Subcutaneous abdominal adipose tissue (tissue), 5 donors: ENCODE data around the gene TSPAN4.
A peak's percentile ranks its signal among the peaks of the same experiment; 100 is the strongest.

Experiments used
- H3K27ac ChIP-seq: one replicate; pipeline ENCODE4 v1.7.0; 2013; ENCODE audit warnings: low read depth, mild to moderate bottlenecking, inconsistent platforms, low read length, moderate library complexity
- H3K27me3 ChIP-seq, 5 donors: one replicate each; pipeline ENCODE4 v1.7.0; 2013; ENCODE audit warnings: low read length in 5 of 5, inconsistent platforms in 1 of 5; ENCODE audit not compliant: control insufficient read depth in 5 of 5, insufficient read depth in 4 of 5
- H3K36me3 ChIP-seq, 5 donors: one replicate each; pipeline ENCODE4 v1.7.0; 2013; ENCODE audit warnings: low read length in 5 of 5; ENCODE audit not compliant: control insufficient read depth in 5 of 5, insufficient read depth in 5 of 5
- H3K4me1 ChIP-seq, 5 donors: one replicate each; pipeline ENCODE4 v1.7.0; 2013; ENCODE audit warnings: low read length in 5 of 5, mild to moderate bottlenecking in 3 of 5, moderate library complexity in 1 of 5; ENCODE audit not compliant: control insufficient read depth in 5 of 5, insufficient read depth in 5 of 5
- H3K4me3 ChIP-seq, 5 donors: one replicate each; pipeline ENCODE4 v1.7.0; 2013; ENCODE audit warnings: low read length in 5 of 5, low read depth in 1 of 5
- H3K9ac ChIP-seq, 5 donors: one replicate each; pipeline ENCODE4 v1.7.0; 2013; ENCODE audit warnings: low read length in 5 of 5, mild to moderate bottlenecking in 4 of 5, moderate library complexity in 3 of 5
- H3K9me3 ChIP-seq, 5 donors: one replicate each; pipeline ENCODE4 v1.7.0; 2013; ENCODE audit warnings: low read length in 5 of 5; ENCODE audit not compliant: control insufficient read depth in 5 of 5
- donor health status: healthy.
- donor health status: healthy.
- donor health status: healthy.
- donor health status: healthy.
- donor health status: healthy.

Gene TSPAN4

DNA sequence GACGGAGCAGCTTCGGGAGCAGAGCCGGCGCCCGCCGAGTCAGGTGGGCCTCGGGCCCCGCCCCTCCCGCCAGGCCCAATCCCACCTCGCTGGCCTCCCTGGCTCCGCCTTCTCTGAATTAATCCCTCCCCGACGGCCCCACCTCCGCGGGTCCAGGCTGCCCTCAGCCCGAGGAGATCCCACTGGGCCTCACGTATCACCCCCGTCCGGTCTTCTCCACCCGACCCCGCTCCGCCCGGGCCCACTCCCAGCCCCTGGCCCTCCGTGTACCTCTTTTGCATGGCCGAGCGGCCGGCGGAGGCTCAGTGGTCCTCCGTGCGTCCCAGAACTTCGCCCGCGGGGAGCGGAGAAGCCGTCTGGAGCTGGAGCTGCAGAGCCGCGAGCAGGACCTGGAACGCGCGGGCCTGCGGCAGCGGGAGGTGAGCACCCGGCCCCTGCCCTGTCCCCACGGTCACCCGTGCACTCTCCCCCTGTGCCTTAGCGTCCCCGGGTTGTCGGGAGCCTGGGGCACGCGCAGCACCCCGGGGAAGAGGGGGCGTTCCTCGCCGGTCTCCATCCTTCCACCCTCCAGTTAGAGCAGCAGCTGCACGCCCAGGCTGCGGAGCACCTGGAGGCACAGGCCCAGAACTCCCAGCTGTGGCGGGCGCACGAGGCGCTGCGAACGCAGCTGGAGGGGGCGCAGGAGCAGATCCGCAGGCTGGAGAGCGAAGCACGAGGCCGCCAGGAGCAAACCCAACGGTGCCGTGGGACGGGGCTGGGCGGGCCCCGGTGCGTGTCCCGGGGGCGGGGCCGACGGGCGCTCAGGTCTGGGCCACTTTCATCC lies 12.1 kb upstream of the TSPAN4 start:
- Histone ChIP-seq H3K27ac (no peak overlapping the region), H3K36me3 (peaks cover 0 to 2% (median 0%) of the 10 kb centered on the region in 5 donors), H3K27me3 (no peaks in the 10 kb centered on the region), H3K4me3 (peak overlapping the region in 4 of 5 donors; percentile 58 to 75 (median 64)), H3K9ac (no peak overlapping the region), H3K4me1 (peaks cover 6 to 89% (median 80%) of the 10 kb centered on the region in 5 donors), H3K9me3 (no peaks in the 10 kb centered on the region)

DNA sequence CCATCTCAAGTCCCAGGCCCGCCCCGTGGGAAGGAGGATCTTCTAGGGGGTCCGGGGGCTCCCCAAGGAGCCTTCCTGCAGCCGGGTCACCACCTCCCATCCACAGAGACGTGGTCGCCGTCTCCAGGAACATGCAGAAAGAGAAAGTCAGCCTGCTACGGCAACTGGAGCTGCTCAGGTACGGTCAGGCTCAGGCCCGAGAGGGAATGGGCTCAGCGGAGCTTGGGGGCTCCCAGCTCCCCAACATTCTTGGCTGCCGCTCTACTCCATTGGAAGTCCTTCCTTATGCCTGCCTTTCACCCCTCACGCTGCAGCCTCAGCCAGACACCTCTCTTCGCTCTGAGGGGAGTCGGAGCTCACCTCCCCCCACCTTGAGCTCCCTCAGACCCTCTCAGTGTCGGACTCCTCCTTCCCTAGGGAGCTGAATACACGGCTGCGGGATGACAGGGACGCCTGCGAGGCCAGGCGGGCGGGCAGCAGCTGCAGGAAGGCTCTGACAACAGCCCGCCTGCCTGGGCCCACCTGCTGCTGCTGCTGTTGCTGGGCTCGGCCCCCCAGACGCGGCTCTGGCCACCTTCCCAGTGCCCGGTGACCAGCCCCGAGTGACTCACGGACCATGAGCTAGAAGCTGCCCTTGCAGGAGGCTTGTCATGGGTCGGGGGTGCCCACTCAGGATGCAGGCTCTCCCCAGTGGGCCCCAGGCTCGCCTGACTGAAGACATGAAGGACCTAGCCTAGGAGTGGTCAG lies 11.4 kb upstream of the TSPAN4 start:
- Histone ChIP-seq H3K27me3 (no peaks in the 10 kb centered on the region), H3K36me3 (peaks cover 0 to 3% (median 3%) of the 10 kb centered on the region in 5 donors), H3K9me3 (no peaks in the 10 kb centered on the region), H3K9ac (no peak overlapping the region), H3K27ac (no peak overlapping the region), H3K4me3 (peak overlapping the region in 2 of 5 donors; percentile 58 to 73), H3K4me1 (peaks cover 6 to 85% (median 78%) of the 10 kb centered on the region in 5 donors)

DNA sequence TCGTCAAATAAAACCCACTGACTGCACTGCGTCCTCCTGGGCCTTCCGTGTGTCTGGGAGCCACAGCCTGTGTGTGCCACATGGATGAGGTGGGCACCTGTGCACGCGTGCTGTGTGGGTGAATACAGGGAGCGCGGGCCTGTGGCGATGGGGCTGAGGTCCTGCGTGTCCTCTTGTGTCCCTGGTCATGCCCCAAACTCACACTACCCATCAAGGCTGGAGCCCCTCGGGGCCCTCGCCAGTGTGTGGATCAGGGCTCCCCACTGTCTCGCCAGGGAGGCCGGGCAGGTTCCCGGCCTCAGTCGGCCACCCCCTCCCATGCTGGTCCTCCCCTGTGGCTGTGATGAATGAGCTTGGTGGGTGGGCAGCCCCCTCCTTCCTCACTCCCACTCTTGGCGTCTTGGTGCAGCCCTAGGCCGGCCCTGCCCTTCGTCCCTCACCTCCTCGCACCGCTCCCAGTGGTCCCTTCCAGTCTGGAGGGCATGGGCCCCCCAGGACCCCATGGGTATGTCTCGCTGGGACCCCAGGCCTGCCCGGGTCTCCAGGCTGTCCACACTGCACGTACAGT lies 10.6 kb upstream of the TSPAN4 start:
- H3K4me1 ChIP-seq: peaks cover 6 to 83% (median 75%) of the 10 kb centered on the region in 5 donors
- peaks cover 0 to 11% (median 10%) of the 10 kb centered on the region in 5 donors for H3K36me3 ChIP-seq
- no peaks in the 10 kb centered on the region for H3K27me3 ChIP-seq
- no peak overlapping the region for H3K27ac ChIP-seq
- H3K9me3 ChIP-seq: no peaks in the 10 kb centered on the region
- peak overlapping the region in 3 of 5 donors; percentile 16 to 74 (median 53) for H3K9ac ChIP-seq
- H3K4me3 ChIP-seq: peak overlapping the region in 4 of 5 donors; percentile 36 to 73 (median 65)

DNA sequence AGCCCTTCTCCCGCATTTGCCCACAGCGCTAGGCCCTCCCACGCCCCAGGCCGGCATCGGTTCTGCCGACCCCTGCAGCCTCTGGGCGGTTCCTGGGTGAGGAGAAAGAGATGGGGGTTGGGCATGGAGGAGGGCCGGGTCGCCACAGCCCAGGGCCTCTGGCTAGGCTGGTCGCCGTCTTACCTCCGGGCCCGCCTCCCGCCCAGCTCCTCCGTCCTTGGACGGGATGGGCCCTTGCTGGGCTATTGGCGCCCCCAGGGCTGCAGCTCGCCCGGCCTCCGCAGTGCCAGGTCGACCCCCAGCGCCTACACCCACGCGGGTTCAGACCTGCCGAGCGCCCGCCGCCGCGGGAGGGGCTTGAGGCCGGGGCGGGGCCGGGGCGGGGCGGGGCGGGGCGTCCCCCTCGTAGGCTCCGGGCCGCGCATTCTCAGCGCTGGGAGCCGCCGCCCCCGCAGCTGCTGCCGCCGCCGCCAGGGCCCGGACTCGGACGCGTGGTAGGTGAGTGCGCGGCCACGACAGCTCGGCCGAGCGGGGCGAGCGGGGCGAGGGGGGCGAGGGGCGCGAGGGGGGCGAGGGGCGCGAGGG lies 10.0 kb upstream of the TSPAN4 start, which contains the start of gene CD151:
Gene CD151, plus strand, starts transcription at position 424 of the 585 bp plus-strand sequence. CDS start 3,118 bp downstream, outside the sequence.
- no peaks in the 10 kb centered on the region for H3K27me3 ChIP-seq
- H3K4me3 ChIP-seq: peak within 1 kb of the TSS; percentile 70 to 81 (median 77)
- peaks cover 6 to 84% (median 71%) of the 10 kb centered on the region in 5 donors for H3K4me1 ChIP-seq

DNA sequence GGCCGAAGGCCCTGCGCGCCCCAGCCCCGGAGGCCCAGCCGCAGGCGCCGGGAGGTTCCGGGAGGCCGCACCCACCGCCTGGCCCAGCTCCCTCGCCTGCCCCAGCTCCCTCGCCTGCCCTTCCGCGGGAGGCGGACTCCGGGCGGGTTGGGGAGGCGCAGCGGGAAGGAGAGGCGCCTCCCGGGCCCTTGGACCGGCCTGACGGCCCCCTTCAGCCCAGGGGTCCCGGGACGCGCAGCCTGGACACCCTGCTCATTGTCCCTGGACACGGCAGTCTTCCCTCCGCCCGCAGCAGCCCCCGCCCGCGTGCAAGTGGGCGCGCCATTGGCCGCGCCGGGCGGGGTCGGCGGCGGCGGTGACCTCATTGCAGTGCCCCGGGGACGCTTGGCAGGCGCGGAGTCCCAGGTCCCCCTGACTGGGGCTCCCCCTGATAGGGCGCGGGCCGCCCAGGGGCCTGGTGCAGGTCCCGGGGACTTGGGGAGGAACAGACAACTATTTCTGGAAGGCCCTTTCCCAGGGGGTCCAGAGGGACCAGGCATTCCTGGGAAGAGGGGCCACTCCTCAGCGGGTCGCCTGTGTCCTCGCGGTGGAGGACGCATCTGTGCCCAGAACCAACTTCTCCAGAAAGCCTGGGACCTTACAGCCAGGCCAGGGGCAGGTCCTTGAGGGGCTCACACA lies 9.4 kb upstream of the TSPAN4 start:
- Histone ChIP-seq H3K4me3 (peak overlapping the region; percentile 69 to 81 (median 77)), H3K27me3 (no peaks in the 10 kb centered on the region), H3K27ac (peak overlapping the region; percentile 94), H3K9ac (peak overlapping the region; percentile 64 to 95 (median 77)), H3K36me3 (peaks cover 0 to 22% (median 22%) of the 10 kb centered on the region in 5 donors), H3K9me3 (no peaks in the 10 kb centered on the region), H3K4me1 (peaks cover 6 to 82% (median 68%) of the 10 kb centered on the region in 5 donors)

More for the DNA sequence above, 10.0 kb upstream of the TSPAN4 start, which contains the start of gene CD151:
- H3K9ac ChIP-seq: peak within 1 kb of the TSS; percentile 64 to 95 (median 77)
- peak within 1 kb of the TSS; percentile 94 for H3K27ac ChIP-seq
- H3K9me3 ChIP-seq: no peaks in the 10 kb centered on the region
- H3K36me3 ChIP-seq: peaks cover 0 to 17% (median 16%) of the 10 kb centered on the region in 5 donors

DNA sequence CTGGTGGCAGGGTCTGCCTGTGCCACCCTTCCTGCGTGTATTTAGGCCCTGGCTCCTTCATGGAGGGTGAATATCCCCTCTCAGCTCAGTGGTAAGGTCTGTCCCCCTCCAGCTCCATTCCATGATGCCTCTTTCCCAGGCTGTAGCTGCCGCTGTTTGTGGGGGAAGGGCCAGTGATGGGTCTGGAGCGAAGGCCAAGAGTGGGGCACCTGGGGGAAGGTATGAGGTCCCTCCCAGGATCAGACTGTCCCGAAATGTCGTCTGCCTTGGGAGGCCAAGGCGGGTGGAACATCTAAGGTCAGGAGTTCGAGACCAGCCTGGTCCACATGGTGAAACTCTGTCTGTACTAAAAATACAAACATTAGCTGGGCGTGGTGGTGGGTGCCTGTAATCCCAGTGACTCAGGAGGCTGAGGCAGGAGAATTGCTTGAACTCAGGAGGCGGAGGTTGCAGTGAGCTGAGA lies 8.8 kb upstream of the TSPAN4 start:
- H3K4me3 ChIP-seq: peak overlapping the region; percentile 69 to 81 (median 77)
- peaks cover 0 to 29% (median 28%) of the 10 kb centered on the region in 5 donors for H3K36me3 ChIP-seq
- no peaks in the 10 kb centered on the region for H3K9me3 ChIP-seq
- peaks cover 6 to 82% (median 65%) of the 10 kb centered on the region in 5 donors for H3K4me1 ChIP-seq
- no peaks in the 10 kb centered on the region for H3K27me3 ChIP-seq
- peak overlapping the region; percentile 94 for H3K27ac ChIP-seq
- H3K9ac ChIP-seq: peak overlapping the region; percentile 68 to 95 (median 77)

DNA sequence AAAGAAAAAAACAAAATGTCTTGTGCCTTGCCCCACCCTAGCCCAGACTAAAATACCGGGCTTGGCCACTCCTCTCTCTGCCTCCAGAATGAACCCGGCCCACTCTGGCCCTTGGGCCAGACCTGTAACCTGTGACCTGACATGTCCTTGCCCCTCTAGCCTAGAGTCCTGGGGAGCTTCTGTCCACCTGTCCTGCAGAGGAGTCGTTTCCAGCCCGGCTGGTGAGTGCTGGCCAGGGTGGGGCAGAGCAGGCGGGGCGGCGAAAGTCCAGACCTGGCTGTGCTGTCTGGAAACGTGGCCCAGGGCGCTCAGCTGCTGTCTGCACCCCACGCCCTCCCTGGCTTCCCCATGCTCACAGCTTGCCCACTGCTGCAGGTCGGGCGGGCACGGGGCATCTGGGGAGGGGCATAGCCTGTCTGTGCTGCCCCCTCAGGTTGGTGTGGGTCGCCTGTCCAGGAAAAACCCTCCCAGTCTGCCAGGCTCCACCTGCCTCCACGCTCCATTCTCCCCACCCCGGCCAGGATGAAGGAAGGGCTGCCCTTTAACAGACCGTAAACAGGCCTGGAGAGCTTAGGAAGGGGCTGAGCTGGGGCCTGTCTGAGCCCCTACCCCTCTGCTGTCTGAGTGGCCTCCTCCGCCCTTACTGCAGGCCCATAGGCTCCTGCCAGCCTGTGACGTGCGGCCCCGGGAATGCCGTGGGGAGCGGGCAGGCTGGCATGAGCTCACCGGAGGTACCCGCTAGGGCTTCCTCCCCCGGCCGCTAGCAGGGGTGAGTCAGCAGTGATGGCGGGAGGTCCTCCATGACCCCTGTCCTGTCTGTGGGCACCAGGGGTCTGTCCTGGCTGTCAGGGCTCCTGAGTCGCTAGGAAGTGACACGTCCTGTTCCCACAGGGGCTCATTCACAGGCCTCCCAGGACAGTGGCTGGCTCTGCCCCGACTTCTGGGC lies 8.0 kb upstream of the TSPAN4 start:
- peak overlapping the region; percentile 47 to 81 (median 70) for H3K4me3 ChIP-seq

DNA sequence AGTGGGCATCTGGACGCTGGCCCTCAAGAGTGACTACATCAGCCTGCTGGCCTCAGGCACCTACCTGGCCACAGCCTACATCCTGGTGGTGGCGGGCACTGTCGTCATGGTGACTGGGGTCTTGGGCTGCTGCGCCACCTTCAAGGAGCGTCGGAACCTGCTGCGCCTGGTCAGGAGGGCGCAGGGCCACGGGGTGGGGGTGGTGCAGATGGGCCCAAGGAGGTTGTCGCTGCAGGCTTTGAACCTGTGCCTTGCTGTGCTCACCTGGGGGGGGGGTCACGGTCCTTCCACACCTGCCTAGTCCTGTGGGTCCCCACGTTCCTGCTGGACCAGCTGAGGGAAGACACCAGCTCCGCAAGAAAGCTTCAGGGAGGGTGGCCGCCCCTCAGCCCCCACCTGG lies 6.4 kb upstream of the TSPAN4 start:
- Histone ChIP-seq H3K4me3 (no peak overlapping the region), H3K9ac (no peak overlapping the region), H3K36me3 (peaks cover 0 to 52% (median 47%) of the 10 kb centered on the region in 5 donors), H3K27ac (peak overlapping the region; percentile 23), H3K9me3 (no peaks in the 10 kb centered on the region), H3K27me3 (no peaks in the 10 kb centered on the region), H3K4me1 (peaks cover 12 to 82% (median 60%) of the 10 kb centered on the region in 5 donors)

More for the DNA sequence above, 8.0 kb upstream of the TSPAN4 start:
- Histone ChIP-seq H3K9me3 (no peaks in the 10 kb centered on the region), H3K4me1 (peaks cover 3 to 82% (median 62%) of the 10 kb centered on the region in 5 donors), H3K27me3 (no peaks in the 10 kb centered on the region), H3K9ac (peak overlapping the region in 4 of 5 donors; percentile 61 to 95 (median 68)), H3K36me3 (peaks cover 0 to 36% (median 36%) of the 10 kb centered on the region in 5 donors), H3K27ac (peak overlapping the region; percentile 94)
